Measurements from ENCODE around the gene GABARAPL1.

GRCh38 chr12:10207136-10207535 lies 5.5 kb upstream of the GABARAPL1 start:
- TF ChIP-seq CTCF (CRISPR knock-in tag; IDR thresholded peaks at IDR 0.05) = no peak
- TF ChIP-seq YY1 (IDR thresholded peaks at IDR 0.05; ENCODE audit: insufficient read depth, insufficient replicate concordance, low read depth, low read length) = no peak
- no peak for TF ChIP-seq GMEB1 (CRISPR knock-in tag; IDR thresholded peaks at IDR 0.05; ENCODE audit: borderline replicate concordance)
